Measurements from ENCODE around the gene XXYLT1.

GRCh38 chr3:195109098-195109657 lies 161.8 kb downstream of the XXYLT1 start:
- TF ChIP-seq ZNF565 (CRISPR knock-in tag; conservative IDR thresholded peaks at IDR 0.05; ENCODE audit: low read depth), result no peak
- no peak for TF ChIP-seq ZC3H10 (CRISPR knock-in tag; IDR thresholded peaks at IDR 0.05)
- TF ChIP-seq ZNF70 (CRISPR knock-in tag; IDR thresholded peaks at IDR 0.05), result no peak
- no peak for TF ChIP-seq ZFP30 (CRISPR knock-in tag; IDR thresholded peaks at IDR 0.05)
- TF ChIP-seq PATZ1 (CRISPR knock-in tag; IDR thresholded peaks at IDR 0.05; ENCODE audit: borderline replicate concordance), result no peak
- TF ChIP-seq CSRNP3 (CRISPR knock-in tag; IDR thresholded peaks at IDR 0.05), result no peak
- TF ChIP-seq CSDC2 (CRISPR knock-in tag; IDR thresholded peaks at IDR 0.05), result no peak
- no peak for TF ChIP-seq TOX (CRISPR knock-in tag; IDR thresholded peaks at IDR 0.05; ENCODE audit: borderline replicate concordance)
- no peak for TF ChIP-seq ZNF8 (CRISPR knock-in tag; IDR thresholded peaks at IDR 0.05)
- no peak for TF ChIP-seq GLIS3 (CRISPR knock-in tag; IDR thresholded peaks at IDR 0.05)
